NCI-H510A (cell line): ENCODE measurements around the gene UBL7.
A peak's percentile ranks its signal among the peaks of the same experiment; 100 is the strongest.

Experiments
- DNase-seq: peaks from one replicate; lab custom pipeline; 2025; lab: John Stamatoyannopoulos, UW

The UBL7 gene

GRCh38 chr15:74441248-74441941, 19.6 kb downstream of the UBL7 start:
- no peak for DNase-seq

GRCh38 chr15:74438721-74439316, 22.1 kb downstream of the UBL7 start:
- DNase-seq = peak; percentile 14

- no peak for DNase-seq
These were observed 22.8 kb downstream of the UBL7 start for GRCh38 chr15:74438206-74438605.

GRCh38 chr15:74434263-74435136, 26.5 kb downstream of the UBL7 start:
- DNase-seq = no peak

GRCh38 chr15:74433592-74434262, 27.2 kb downstream of the UBL7 start, which contains the start of gene SEMA7A:
Gene SEMA7A (minus strand): TSS chr15:74433958. CDS start chr15:74433918, 40 bp downstream.
- peak; percentile 54 for DNase-seq

- DNase-seq = no peak
These were observed 27.9 kb downstream of the UBL7 start for GRCh38 chr15:74432968-74433591.

- no peak for DNase-seq
These were observed 28.5 kb downstream of the UBL7 start for GRCh38 chr15:74432271-74432967.

- DNase-seq = no peak
These were observed 29.3 kb downstream of the UBL7 start for GRCh38 chr15:74431645-74432044.

- no peak for DNase-seq
These were observed 29.8 kb downstream of the UBL7 start for GRCh38 chr15:74431116-74431515.

- no peak for DNase-seq
These were observed 30.4 kb downstream of the UBL7 start for GRCh38 chr15:74430510-74430951.

- DNase-seq = no peak
These were observed 31.1 kb downstream of the UBL7 start for GRCh38 chr15:74429781-74430400.

- no peak for DNase-seq
These were observed 31.8 kb downstream of the UBL7 start for GRCh38 chr15:74428970-74429780.

GRCh38 chr15:74428442-74428787, 32.5 kb downstream of the UBL7 start:
- no peak for DNase-seq

- no peak for DNase-seq
These were observed 33.1 kb downstream of the UBL7 start for GRCh38 chr15:74427607-74428441.

GRCh38 chr15:74426404-74427281, 34.3 kb downstream of the UBL7 start:
- no peak for DNase-seq

- no peak for DNase-seq
These were observed 35.3 kb downstream of the UBL7 start for GRCh38 chr15:74425630-74426029.

GRCh38 chr15:74424901-74425528, 35.9 kb downstream of the UBL7 start:
- no peak for DNase-seq
